Uterus (tissue), 4 donors: ENCODE results near the gene ACKR2. TPM values are rescaled to one million over a fixed set of nuclear protein-coding genes. Genes with fewer than 3 reads are reported as not detected.

Source experiments
- DNase-seq, 2 donors: peaks; one replicate each; pipeline ENCODE4 v3.0.0-alpha.2; 2019 to 2020
- H3K27ac ChIP-seq, 2 donors: fragments of 200-600 bp; sonication (generic); 1 replicate in 1 of 2; 2 replicates in 1 of 2; pipeline ENCODE4 v1.5.1; 2016 to 2018
- H3K27me3 ChIP-seq, 2 donors: fragments of 200-600 bp; sonication (generic); one replicate each; pipeline ENCODE4 v1.5.1; 2018 to 2019; ENCODE audit warnings: control low read depth in 1 of 2
- H3K36me3 ChIP-seq, 2 donors: fragments of 200-600 bp; sonication (generic); one replicate each; pipeline ENCODE4 v1.5.1; 2019; ENCODE audit warnings: control low read depth in 1 of 2
- H3K4me1 ChIP-seq, 2 donors: fragments of 200-600 bp; sonication (generic); one replicate each; pipeline ENCODE4 v1.5.1; 2018 to 2019; ENCODE audit warnings: control low read depth in 1 of 2
- H3K4me3 ChIP-seq, 2 donors: fragments of 200-600 bp; sonication (generic); 1 replicate in 1 of 2; 2 replicates in 1 of 2; pipeline ENCODE4 v1.5.1; 2018 to 2019; ENCODE audit warnings: mild to moderate bottlenecking in 1 of 2
- H3K9me3 ChIP-seq, 2 donors: fragments of 200-600 bp; sonication (generic); one replicate each; pipeline ENCODE4 v1.5.1; 2019; ENCODE audit warnings: control low read depth in 1 of 2
- POLR2A ChIP-seq, 2 donors: fragments of 450-650 bp; IDR thresholded peaks; one replicate each; pipeline ENCODE4 v1.6.1; 2016; ENCODE audit warnings: antibody characterized with exemption in 2 of 2, mild to moderate bottlenecking in 1 of 2, moderate library complexity in 1 of 2
- intact Hi-C: fragments of 100-400 bp; cut with DNase I; formaldehyde crosslinking; loops from one replicate; pipeline ENCODE4 v1.15.1; 2023; ENCODE audit warnings: low total_unique reads
- total RNA-seq, 4 donors: library from RNA; depleted of rRNA in 3 of 4; stranded (reverse); fragments of >200 nt in 3 of 4; gene quantifications; one replicate each; pipeline versions ENCODE4 v1.1.0 to v1.2.4, GENCODE V29; 2014 to 2023
- TF ChIP-seq, protein P1 (sequence below), 4 experiments: fragments of 200-600 bp in 2 of 4; fragments of 450-650 bp in 2 of 4; sonication (generic) in 2 of 4; IDR thresholded peaks; one replicate each; pipeline ENCODE4 v1.5.1; 2016 to 2019; ENCODE audit warnings: antibody characterized with exemption in 4 of 4, mild to moderate bottlenecking in 2 of 4, moderate library complexity in 1 of 4
- donor health status: DM: yes; HTN: yes; CAD: no.

Gene ACKR2
- total RNA-seq, 4 donors from 2014 or later = 1.5 to 8.7 (median 4.7) TPM

DNA sequence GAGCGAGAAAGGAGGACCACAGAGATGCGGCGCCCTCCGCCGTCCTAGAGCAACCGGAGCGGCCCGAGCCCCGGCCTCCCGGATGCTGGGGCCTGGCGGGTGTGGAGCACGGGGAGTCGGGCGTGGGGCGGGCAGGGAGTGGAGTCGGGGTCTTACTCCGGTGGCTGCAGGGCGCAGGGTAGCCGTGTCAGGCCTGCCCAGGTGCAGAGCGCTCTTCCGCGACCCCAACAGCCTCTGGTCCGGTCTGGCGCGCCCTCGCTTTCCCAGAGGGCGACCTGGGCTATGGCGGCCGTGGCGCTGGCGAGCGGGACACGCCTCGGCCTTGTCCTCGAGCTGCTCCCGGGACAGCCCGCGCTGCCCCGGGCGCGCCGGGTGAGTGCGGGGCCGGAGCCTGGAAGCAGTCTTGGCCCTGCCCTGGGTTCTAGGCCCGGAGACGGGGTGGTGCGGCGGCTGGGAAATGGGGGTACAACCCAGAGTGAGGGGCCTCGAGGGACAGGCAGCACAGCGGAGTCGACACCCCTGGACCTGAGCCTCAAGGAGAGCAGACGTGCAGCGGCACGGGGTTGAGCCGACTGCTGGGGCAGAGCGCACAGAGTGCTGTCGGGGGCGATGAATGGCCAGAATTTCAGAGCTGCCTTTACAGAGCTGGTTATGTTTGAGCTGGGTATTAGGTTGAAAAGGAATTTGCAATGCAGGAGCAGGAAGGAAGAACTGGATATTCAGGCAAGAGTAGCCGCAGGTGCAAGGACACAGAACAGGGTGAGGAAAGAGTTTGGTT lies 97.0 kb downstream of the ACKR2 start, which contains the start of gene ZNF662:
TSS of gene ZNF662 (plus strand) at position 73 of the 778 bp plus-strand sequence. CDS start 1,973 bp downstream, outside the sequence.
- Histone ChIP-seq H3K4me1 (no peaks in the 10 kb centered on the region), H3K36me3 (no peaks in the 10 kb centered on the region), H3K4me3 (peak within 1 kb of the TSS; percentile 65 to 70), H3K9me3 (no peaks in the 10 kb centered on the region), H3K27me3 (no peaks in the 10 kb centered on the region), H3K27ac (peak within 1 kb of the TSS; percentile 75 to 76)
- DNase-seq = peak; percentile 49 to 70
- intact Hi-C loops = no loop called here
- peak in 1 of 2 donors; percentile 43 for TF ChIP-seq POLR2A (IDR thresholded peaks at IDR 0.05)
- TF ChIP-seq, protein P1, sequence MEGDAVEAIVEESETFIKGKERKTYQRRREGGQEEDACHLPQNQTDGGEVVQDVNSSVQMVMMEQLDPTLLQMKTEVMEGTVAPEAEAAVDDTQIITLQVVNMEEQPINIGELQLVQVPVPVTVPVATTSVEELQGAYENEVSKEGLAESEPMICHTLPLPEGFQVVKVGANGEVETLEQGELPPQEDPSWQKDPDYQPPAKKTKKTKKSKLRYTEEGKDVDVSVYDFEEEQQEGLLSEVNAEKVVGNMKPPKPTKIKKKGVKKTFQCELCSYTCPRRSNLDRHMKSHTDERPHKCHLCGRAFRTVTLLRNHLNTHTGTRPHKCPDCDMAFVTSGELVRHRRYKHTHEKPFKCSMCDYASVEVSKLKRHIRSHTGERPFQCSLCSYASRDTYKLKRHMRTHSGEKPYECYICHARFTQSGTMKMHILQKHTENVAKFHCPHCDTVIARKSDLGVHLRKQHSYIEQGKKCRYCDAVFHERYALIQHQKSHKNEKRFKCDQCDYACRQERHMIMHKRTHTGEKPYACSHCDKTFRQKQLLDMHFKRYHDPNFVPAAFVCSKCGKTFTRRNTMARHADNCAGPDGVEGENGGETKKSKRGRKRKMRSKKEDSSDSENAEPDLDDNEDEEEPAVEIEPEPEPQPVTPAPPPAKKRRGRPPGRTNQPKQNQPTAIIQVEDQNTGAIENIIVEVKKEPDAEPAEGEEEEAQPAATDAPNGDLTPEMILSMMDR (IDR thresholded peaks at IDR 0.05) = no peak

DNA sequence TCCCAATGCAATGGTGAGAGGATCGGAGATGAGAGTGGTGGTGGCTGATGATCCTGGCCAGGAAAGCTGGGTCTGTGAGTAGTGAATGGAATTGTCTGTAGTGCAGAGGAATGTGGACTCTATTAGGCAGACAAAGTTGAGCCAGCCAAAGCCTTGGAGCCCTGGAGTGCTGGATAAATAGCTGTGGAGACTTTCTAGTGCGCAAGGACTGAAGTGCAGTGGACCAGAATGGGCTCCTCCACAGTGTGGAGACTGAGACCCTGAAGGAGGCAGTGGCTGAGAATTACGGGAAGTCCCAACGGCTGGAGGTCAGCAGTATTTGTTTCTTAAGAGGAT lies 97.6 kb downstream of the ACKR2 start:
- intact Hi-C loops = no loop called here
- no peaks in the 10 kb centered on the region for H3K27me3 ChIP-seq
- H3K4me1 ChIP-seq = no peaks in the 10 kb centered on the region
- H3K9me3 ChIP-seq = peaks cover 0 to 3% of the 10 kb centered on the region in 2 donors
- H3K27ac ChIP-seq = peak overlapping the region in 1 of 2 donors; percentile 76
- DNase-seq = no peak
- no peaks in the 10 kb centered on the region for H3K36me3 ChIP-seq
- peak overlapping the region; percentile 65 to 70 for H3K4me3 ChIP-seq
- no peak for TF ChIP-seq POLR2A (IDR thresholded peaks at IDR 0.05)
- TF ChIP-seq, protein P1 (IDR thresholded peaks at IDR 0.05) = no peak

DNA sequence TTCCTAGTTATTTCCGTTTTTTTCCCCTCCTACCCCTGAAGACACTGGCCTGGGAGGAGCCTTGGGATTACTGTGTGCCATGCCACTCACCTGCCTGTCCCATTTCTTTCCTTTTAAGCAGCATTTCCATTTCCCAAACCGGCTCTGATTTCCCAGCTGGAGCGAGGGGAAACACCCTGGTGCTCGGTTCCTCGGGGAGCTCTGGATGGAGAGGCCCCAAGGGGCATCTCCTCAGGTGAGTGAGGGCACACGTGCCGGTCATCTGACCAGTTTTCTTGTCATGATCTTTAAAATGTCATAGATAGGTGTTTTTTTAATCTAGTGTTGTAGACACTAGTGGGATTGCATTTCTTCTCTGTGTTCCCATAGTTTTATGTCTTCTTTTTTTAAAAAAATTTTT lies 99.4 kb downstream of the ACKR2 start:
- intact Hi-C loops = no loop called here
- H3K36me3 ChIP-seq = no peaks in the 10 kb centered on the region
- H3K4me1 ChIP-seq = no peaks in the 10 kb centered on the region
- TF ChIP-seq POLR2A (IDR thresholded peaks at IDR 0.05) = no peak
- TF ChIP-seq, protein P1 (IDR thresholded peaks at IDR 0.05) = no peak
- no peak overlapping the region for H3K27ac ChIP-seq
- no peak overlapping the region for H3K4me3 ChIP-seq
- DNase-seq = no peak
- peaks cover 0 to 14% of the 10 kb centered on the region in 2 donors for H3K9me3 ChIP-seq
- no peaks in the 10 kb centered on the region for H3K27me3 ChIP-seq

DNA sequence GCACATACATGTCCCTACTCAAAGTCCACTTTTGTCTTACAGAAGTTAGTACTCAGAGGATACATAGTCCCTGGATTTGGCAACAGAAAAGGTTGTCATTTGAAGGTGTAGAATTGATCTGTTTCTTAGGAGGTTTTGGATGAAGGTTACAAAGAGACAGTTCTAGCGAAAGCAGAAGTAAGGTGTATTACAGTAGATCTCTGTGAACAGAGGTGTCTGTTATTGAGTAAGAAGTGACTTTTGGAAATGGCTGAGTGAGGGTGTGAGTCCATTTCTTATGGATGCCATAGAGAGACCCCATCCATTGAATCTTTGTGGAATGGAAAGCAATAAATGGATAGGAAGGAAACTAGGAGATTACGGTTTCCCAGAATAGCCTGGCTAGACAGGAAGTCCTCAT lies 102.3 kb downstream of the ACKR2 start:
- H3K36me3 ChIP-seq = no peaks in the 10 kb centered on the region
- peaks cover 0 to 41% of the 10 kb centered on the region in 2 donors for H3K9me3 ChIP-seq
- DNase-seq = no peak
- H3K4me3 ChIP-seq = no peak overlapping the region
- intact Hi-C loops = no loop called here
- no peak for TF ChIP-seq POLR2A (IDR thresholded peaks at IDR 0.05)
- TF ChIP-seq, protein P1 (IDR thresholded peaks at IDR 0.05) = no peak
- H3K4me1 ChIP-seq = no peaks in the 10 kb centered on the region
- H3K27me3 ChIP-seq = no peaks in the 10 kb centered on the region
- no peak overlapping the region for H3K27ac ChIP-seq

DNA sequence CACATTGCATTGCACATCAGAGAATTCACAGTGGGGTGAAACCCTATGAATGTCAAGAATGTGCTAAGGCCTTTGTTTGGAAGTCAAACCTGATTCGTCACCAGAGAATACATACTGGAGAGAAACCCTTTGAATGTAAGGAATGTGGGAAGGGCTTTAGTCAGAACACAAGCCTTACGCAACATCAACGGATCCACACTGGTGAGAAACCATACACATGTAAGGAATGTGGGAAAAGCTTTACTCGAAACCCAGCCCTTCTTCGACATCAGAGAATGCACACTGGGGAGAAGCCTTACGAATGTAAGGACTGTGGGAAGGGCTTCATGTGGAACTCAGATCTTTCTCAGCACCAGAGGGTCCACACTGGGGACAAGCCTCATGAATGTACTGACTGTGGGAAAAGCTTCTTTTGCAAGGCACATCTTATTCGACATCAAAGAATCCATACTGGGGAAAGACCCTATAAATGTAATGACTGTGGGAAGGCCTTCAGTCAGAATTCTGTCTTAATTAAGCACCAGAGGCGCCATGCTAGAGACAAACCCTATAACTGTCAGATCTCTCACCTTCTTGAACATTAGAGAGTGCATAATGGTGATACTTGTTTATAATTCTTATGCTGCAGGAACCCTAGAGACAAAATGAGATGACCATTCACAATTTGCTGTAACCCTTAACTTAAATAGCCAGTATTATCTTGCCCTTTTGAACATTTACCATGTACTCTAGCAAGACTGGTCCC lies 105.7 kb downstream of the ACKR2 start:
- Histone ChIP-seq H3K27me3 (no peaks in the 10 kb centered on the region), H3K4me3 (no peak overlapping the region), H3K36me3 (no peaks in the 10 kb centered on the region), H3K27ac (no peak overlapping the region), H3K9me3 (peaks cover 0 to 67% of the 10 kb centered on the region in 2 donors), H3K4me1 (no peaks in the 10 kb centered on the region)
- intact Hi-C loops = no loop called here
- DNase-seq = no peak
- TF ChIP-seq, protein P1 (IDR thresholded peaks at IDR 0.05) = no peak
- TF ChIP-seq POLR2A (IDR thresholded peaks at IDR 0.05) = no peak
